Measurements from ENCODE around the gene KIAA1755. TPM values are rescaled to one million over a fixed set of nuclear protein-coding genes. Genes with fewer than 3 reads are reported as not detected.

The KIAA1755 gene
- total RNA-seq, 1 donor from 2014 or later: not detected

GRCh38 chr20:38175304-38176180 is 85.0 kb downstream of the KIAA1755 start:
- POLR2A ChIA-PET: interaction anchor here (0.9 kb wide), 1 partner anchor 118 kb away, joined by 12 read pairs; no protein-coding TSS in a partner anchor
- Mint-ChIP-seq H3K4me1 (no peaks in the 10 kb centered on the region), H3K9me3 (no peaks in the 10 kb centered on the region), H3K27ac (no peak overlapping the region), H3K27me3 (peaks cover 16% of the 10 kb centered on the region), H3K4me3 (no peak overlapping the region), H3K36me3 (ENCODE audit: low read depth) (no peaks in the 10 kb centered on the region)
- DNase-seq (no peak), ATAC-seq (ENCODE audit: low read depth) (no peak)
- intact Hi-C loops (cut with micrococcal nuclease): no loop called here
- CTCF ChIA-PET: interaction anchor here (1.1 kb wide), 1 partner anchor 102 kb away, joined by 4 read pairs; no protein-coding TSS in a partner anchor
- no peak for TF ChIP-seq CTCF (IDR thresholded peaks at IDR 0.05)

GRCh38 chr20:38173237-38174156 is 87.0 kb downstream of the KIAA1755 start:
- Mint-ChIP-seq H3K27me3 (peaks cover 12% of the 10 kb centered on the region), H3K4me3 (no peak overlapping the region), H3K27ac (no peak overlapping the region), H3K36me3 (ENCODE audit: low read depth) (no peaks in the 10 kb centered on the region), H3K4me1 (peaks cover 12% of the 10 kb centered on the region), H3K9me3 (no peaks in the 10 kb centered on the region)
- no peak for TF ChIP-seq CTCF (IDR thresholded peaks at IDR 0.05)
- intact Hi-C loops (cut with micrococcal nuclease): no loop called here
- ChIA-PET CTCF (interaction anchor here (0.7 to 1.0 kb wide), 2 partner anchors 101 to 116 kb away, joined by 3 read pairs; no protein-coding TSS in a partner anchor), POLR2A (no interaction called here)
- ATAC-seq (ENCODE audit: low read depth) (no peak), DNase-seq (no peak)

- ChIA-PET CTCF (no interaction called here), POLR2A (no interaction called here)
- ATAC-seq (ENCODE audit: low read depth) (no peak), DNase-seq (no peak)
- intact Hi-C loops (cut with micrococcal nuclease): no loop called here
- no peak for TF ChIP-seq CTCF (IDR thresholded peaks at IDR 0.05)
- no peaks in the 10 kb centered on the region for H3K9me3 Mint-ChIP-seq
- H3K27ac Mint-ChIP-seq: no peak overlapping the region
- H3K4me1 Mint-ChIP-seq: peaks cover 16% of the 10 kb centered on the region
- H3K4me3 Mint-ChIP-seq: no peak overlapping the region
- H3K36me3 Mint-ChIP-seq (ENCODE audit: low read depth): no peaks in the 10 kb centered on the region
- H3K27me3 Mint-ChIP-seq: peaks cover 6% of the 10 kb centered on the region
Measured at GRCh38 chr20:38172408-38172807, 88.1 kb downstream of the KIAA1755 start.

GRCh38 chr20:38171675-38172043 is 88.9 kb downstream of the KIAA1755 start:
- Mint-ChIP-seq H3K4me3 (no peak overlapping the region), H3K27me3 (no peaks in the 10 kb centered on the region), H3K36me3 (ENCODE audit: low read depth) (no peaks in the 10 kb centered on the region), H3K27ac (no peak overlapping the region), H3K4me1 (peaks cover 16% of the 10 kb centered on the region), H3K9me3 (no peaks in the 10 kb centered on the region)
- intact Hi-C loops (cut with micrococcal nuclease): no loop called here
- ChIA-PET CTCF (no interaction called here), POLR2A (no interaction called here)
- TF ChIP-seq CTCF (IDR thresholded peaks at IDR 0.05): no peak
- ATAC-seq (ENCODE audit: low read depth) (no peak), DNase-seq (no peak)

Measured in activated B cell treated with CpG ODN at 0.5 μM for 24 hours (primary cell).